WERI-Rb-1 (cell line): ENCODE data around the gene LRP1B.
"Not testable (repeated sequence)": the region's sequence is repeated elsewhere in the genome, so short reads cannot be mapped to it uniquely, and the experiment has no call there.

Experiments
- DNase-seq: peaks from one replicate; pipeline ENCODE4 v3.0.0-alpha.2; 2020
- H3K27ac ChIP-seq: fragments of 250-450 bp; sonication (Bioruptor Pico); 2 replicates; pipeline ENCODE4 v1.5.1; 2020; ENCODE audit warnings: mild to moderate bottlenecking, moderate library complexity
- H3K27me3 ChIP-seq: fragments of 250-450 bp; sonication (Bioruptor Pico); 2 replicates; pipeline ENCODE4 v1.5.1; 2021; ENCODE audit warnings: mild to moderate bottlenecking, low read depth, moderate library complexity; ENCODE audit not compliant: insufficient read depth, severe bottlenecking
- H3K36me3 ChIP-seq: fragments of 250-450 bp; sonication (Bioruptor Pico); 2 replicates; pipeline ENCODE4 v1.5.1; 2020; ENCODE audit warnings: mild to moderate bottlenecking, moderate library complexity
- H3K4me3 ChIP-seq: 2 replicates; pipeline ENCODE4 v1.5.1; 2011; ENCODE audit warnings: low read depth, mild to moderate bottlenecking, control low read depth, low read length
- H3K9me3 ChIP-seq: fragments of 250-450 bp; sonication (Bioruptor Pico); 2 replicates; pipeline ENCODE4 v1.5.1; 2021; ENCODE audit warnings: mild to moderate bottlenecking, moderate library complexity; ENCODE audit not compliant: severe bottlenecking
- CTCF ChIP-seq: IDR thresholded peaks from 2 replicates; pipeline ENCODE4 v1.5.1; 2011; ENCODE audit warnings: low read depth, mild to moderate bottlenecking, control low read depth, inconsistent platforms, low read length

LRP1B gene

GRCh38 chr2:140424471-140424870 is 1706.3 kb downstream of the LRP1B start:
- no peak overlapping the region for H3K27ac ChIP-seq
- H3K36me3 ChIP-seq, result no peaks in the 10 kb centered on the region
- H3K27me3 ChIP-seq, result no peaks in the 10 kb centered on the region
- TF ChIP-seq CTCF, result no peak
- DNase-seq, result no peak
- no peak overlapping the region for H3K4me3 ChIP-seq
- H3K9me3 ChIP-seq, result no peaks in the 10 kb centered on the region

- no peak for TF ChIP-seq CTCF
- Histone ChIP-seq H3K9me3 (no peaks in the 10 kb centered on the region), H3K36me3 (no peaks in the 10 kb centered on the region), H3K4me3 (no peak overlapping the region), H3K27ac (no peak overlapping the region), H3K27me3 (no peaks in the 10 kb centered on the region)
- DNase-seq, result no peak
Observed at GRCh38 chr2:140422759-140423158, 1708.1 kb downstream of the LRP1B start.

- Histone ChIP-seq H3K27ac (no peak overlapping the region), H3K27me3 (no peaks in the 10 kb centered on the region), H3K9me3 (no peaks in the 10 kb centered on the region), H3K4me3 (no peak overlapping the region), H3K36me3 (no peaks in the 10 kb centered on the region)
- no peak for TF ChIP-seq CTCF
- no peak for DNase-seq
Observed at GRCh38 chr2:140417504-140417903, 1713.3 kb downstream of the LRP1B start.

- no peak overlapping the region for H3K4me3 ChIP-seq
- no peaks in the 10 kb centered on the region for H3K9me3 ChIP-seq
Observed at GRCh38 chr2:140416577-140416976, 1714.2 kb downstream of the LRP1B start.

GRCh38 chr2:140415035-140415434 is 1715.8 kb downstream of the LRP1B start:
- not testable (repeated sequence) for H3K36me3 ChIP-seq, H3K9me3 ChIP-seq, H3K27me3 ChIP-seq, H3K27ac ChIP-seq, DNase-seq, H3K4me3 ChIP-seq

More at GRCh38 chr2:140416577-140416976, 1714.2 kb downstream of the LRP1B start:
- TF ChIP-seq CTCF, result no peak
- DNase-seq, result no peak
- Histone ChIP-seq H3K27me3 (no peaks in the 10 kb centered on the region), H3K27ac (no peak overlapping the region), H3K36me3 (no peaks in the 10 kb centered on the region)

- DNase-seq, result no peak
- no peaks in the 10 kb centered on the region for H3K36me3 ChIP-seq
- H3K4me3 ChIP-seq, result no peak overlapping the region
- H3K9me3 ChIP-seq, result no peaks in the 10 kb centered on the region
- no peaks in the 10 kb centered on the region for H3K27me3 ChIP-seq
- TF ChIP-seq CTCF, result no peak
- no peak overlapping the region for H3K27ac ChIP-seq
Observed at GRCh38 chr2:140410695-140411094, 1720.1 kb downstream of the LRP1B start.
